Activated CD8-positive, alpha-beta memory T cell treated with anti-CD3 and anti-CD28 coated beads, Interleukin-2, amount 50 U/mL, for 1 hour (primary cell): ENCODE results near the gene NID1.
"Not testable (repeated sequence)": the region's sequence is repeated elsewhere in the genome, so short reads cannot be mapped to it uniquely, and the experiment has no call there.

Experiments
- DNase-seq: peaks from one replicate; pipeline ENCODE4 v3.0.0-alpha.2; 2020; ENCODE audit errors: extremely low read depth

Gene NID1

GRCh38 chr1:235935235-235936225 is 129.4 kb downstream of the NID1 start:
- DNase-seq = no peak

GRCh38 chr1:235933766-235934116 is 131.1 kb downstream of the NID1 start:
- DNase-seq = no peak

- DNase-seq = no peak
Observed at GRCh38 chr1:235933017-235933765, 131.7 kb downstream of the NID1 start.

GRCh38 chr1:235932090-235932510 is 132.8 kb downstream of the NID1 start:
- DNase-seq = no peak

GRCh38 chr1:235931171-235931738 is 133.6 kb downstream of the NID1 start:
- no peak for DNase-seq

- no peak for DNase-seq
Observed at GRCh38 chr1:235930543-235930942, 134.3 kb downstream of the NID1 start.

- DNase-seq = no peak
Observed at GRCh38 chr1:235929216-235929615, 135.7 kb downstream of the NID1 start.

- no peak for DNase-seq
Observed at GRCh38 chr1:235928197-235928596, 136.7 kb downstream of the NID1 start.

GRCh38 chr1:235927551-235927950 is 137.3 kb downstream of the NID1 start:
- not testable (repeated sequence) for DNase-seq
